Stimulated activated CD4-positive, alpha-beta T cell treated with anti-CD3 and anti-CD28 coated beads, Interleukin-2, amount 100 ng/mL, for 4 hours (primary cell): ENCODE results near the gene C6orf163.

Experiments
- DNase-seq: peaks from one replicate; pipeline ENCODE4 v3.0.0-alpha.2; 2020; ENCODE audit warnings: low read depth

C6orf163 gene

GRCh38 chr6:87357479-87358196 lies 13.0 kb downstream of the C6orf163 start:
- DNase-seq = no peak

- no peak for DNase-seq
Observed at GRCh38 chr6:87364602-87365252, 20.1 kb downstream of the C6orf163 start.

DNA sequence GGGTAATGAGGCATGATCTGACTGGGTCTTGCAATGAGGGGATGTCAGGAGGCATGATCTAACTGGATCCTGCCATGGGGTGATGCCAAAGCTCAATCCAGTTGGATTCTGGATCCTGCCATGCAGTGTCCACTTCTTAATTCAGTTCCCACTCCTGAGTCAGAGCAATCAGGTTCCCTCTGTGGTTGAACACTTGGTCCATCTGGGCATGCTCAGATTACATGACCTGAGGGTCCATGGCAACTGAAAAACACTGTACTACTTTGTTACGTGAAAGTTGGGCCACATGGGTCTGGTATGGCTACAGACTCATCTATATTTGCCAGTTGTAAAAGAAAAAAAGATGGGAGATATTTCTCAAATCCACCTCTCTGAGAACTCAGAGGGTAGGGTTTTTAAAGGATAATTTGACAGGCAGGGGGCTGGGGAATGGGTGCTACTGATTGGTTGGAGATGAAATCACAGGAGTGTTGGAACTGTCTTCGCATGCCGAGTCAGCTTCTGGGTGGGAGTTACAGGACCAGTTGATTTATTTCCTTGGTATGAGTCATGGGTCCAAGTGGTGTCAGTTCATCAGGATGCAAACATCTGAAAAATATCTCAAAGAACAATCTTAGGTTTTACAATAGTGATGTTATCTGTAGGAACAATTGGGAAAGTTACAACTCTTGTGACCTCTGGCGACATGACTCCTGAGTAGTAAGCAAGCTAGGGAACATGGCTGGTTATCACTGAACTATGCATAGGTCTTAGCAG lies 21.6 kb downstream of the C6orf163 start:
- no peak for DNase-seq

DNA sequence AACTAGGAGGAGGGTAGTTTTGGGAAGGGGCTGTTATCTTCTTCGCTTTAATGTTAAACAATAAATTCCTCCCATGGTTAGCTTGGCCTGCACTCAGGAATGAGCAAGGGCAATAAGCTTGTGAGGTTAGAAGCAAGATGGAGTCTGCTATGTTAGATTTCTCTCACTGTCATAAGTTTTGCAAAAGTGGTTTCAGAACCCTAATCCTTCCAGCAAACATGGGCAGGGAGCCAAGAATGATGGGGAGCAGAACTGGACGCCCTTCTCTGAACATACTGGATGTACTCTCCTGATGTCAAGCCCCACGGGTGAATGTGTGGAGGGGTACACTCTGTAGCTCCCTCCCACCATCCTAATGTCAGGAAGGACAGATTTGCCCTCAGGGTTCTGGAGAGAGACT lies 22.3 kb downstream of the C6orf163 start:
- DNase-seq = no peak

DNA sequence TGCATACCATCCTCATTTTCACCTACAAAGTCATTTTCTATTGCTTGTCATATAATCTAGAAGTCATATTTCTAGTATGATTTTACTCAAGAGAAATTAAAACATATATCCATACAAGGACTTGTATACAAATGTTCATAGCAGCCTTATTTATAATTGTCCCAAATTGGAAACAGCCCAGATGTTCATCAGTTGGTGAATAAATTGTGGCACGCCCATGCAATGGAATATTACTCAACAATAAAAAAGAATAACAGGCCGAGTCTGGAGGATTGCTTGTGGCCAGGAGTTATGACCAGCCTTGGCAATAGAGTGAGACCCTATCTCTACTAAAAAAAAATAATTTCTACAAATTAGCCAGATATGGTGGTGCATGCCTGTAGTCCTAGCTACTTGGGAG lies 28.8 kb downstream of the C6orf163 start:
- no peak for DNase-seq

- no peak for DNase-seq
Observed at GRCh38 chr6:87375315-87375714, 30.7 kb downstream of the C6orf163 start.

GRCh38 chr6:87376643-87377042 lies 32.0 kb downstream of the C6orf163 start:
- DNase-seq = no peak

DNA sequence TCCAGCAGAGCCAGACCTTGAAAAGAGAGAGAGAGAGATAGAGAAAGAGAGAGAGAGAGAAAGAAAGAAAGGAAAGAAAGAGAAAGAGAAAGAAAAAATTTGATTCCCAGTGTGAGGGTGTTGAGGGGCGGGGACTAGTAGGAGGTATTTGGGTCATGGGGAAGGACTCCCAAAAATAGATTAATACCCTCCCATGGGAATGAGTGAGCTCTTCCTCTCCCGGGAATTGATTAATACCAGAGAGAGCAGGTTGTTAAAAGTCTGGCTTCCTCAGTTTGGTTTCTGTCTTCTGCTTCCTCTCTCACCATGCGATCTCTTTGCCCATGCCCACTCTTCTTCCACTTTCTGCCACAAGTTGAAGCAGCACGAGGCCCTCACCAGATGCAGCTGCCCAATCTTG lies 34.3 kb downstream of the C6orf163 start:
- no peak for DNase-seq

- no peak for DNase-seq
Observed at GRCh38 chr6:87382861-87383260, 38.2 kb downstream of the C6orf163 start.

DNA sequence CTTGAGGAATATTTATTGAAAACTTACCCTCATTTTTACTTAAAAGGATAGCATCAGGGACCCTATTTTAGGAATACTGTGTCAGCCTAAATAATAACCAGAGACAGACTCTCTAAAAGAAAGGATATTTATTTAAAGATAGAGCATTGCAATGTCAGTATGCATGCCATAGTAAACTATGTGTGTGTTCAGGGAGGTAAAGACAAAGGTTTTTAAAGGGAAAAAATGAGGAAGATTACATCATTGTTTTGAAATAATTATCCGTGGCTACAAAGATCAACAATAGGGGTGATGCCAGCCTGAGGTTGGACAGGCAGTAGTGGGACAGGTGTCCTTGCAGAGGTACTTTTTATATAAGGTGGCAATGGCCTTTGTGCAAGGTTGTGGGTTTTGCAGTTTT lies 39.4 kb downstream of the C6orf163 start:
- no peak for DNase-seq

- DNase-seq = no peak
Observed at GRCh38 chr6:87384449-87384848, 39.8 kb downstream of the C6orf163 start.

DNA sequence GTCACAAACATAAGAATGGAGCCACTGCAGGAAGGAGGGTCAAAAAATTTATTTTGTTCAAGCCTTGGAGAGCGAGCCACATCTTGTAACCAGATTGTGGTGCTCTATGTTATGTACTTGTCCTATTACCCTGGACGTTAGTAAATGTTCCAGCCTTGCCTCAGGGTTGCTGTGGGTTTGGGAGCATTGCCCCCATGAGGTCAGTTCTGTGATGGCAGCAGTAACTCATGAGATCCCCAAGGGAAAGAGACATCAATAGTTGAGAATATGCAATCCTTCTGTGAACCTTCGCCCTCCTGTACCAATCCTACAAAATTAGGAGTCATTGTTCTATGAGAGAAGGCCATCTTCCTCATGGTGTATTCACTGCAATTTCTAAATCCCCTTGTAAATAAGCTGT lies 46.7 kb downstream of the C6orf163 start:
- no peak for DNase-seq

DNA sequence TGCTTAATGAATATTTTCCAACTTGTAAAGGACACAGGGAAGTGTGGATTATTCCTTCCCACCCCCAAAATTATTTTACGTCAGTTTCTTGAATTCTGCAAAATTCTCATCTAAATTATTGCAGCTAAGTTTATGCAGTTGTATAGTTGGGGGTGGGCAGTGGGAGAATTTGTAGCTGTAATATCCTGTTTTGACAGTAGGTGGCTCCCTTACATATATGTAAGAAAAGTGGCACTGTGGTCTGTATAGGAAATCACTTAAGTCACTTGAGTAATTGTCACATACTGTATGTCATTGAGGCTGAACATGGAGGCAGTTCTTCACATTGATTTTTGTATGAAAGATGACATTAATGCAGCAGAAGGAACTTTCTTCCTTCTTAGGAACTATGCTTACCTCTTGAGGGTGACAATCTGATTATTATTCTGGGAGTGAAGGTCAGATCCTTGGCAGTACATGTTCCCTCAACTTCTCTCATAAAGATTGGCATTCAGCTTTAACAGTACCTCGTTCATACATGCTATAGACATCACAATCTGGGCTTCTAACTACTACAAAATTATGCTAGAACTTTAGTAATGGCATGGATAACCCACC lies 48.5 kb downstream of the C6orf163 start:
- DNase-seq = no peak

GRCh38 chr6:87395431-87395830 lies 50.8 kb downstream of the C6orf163 start:
- DNase-seq = no peak

DNA sequence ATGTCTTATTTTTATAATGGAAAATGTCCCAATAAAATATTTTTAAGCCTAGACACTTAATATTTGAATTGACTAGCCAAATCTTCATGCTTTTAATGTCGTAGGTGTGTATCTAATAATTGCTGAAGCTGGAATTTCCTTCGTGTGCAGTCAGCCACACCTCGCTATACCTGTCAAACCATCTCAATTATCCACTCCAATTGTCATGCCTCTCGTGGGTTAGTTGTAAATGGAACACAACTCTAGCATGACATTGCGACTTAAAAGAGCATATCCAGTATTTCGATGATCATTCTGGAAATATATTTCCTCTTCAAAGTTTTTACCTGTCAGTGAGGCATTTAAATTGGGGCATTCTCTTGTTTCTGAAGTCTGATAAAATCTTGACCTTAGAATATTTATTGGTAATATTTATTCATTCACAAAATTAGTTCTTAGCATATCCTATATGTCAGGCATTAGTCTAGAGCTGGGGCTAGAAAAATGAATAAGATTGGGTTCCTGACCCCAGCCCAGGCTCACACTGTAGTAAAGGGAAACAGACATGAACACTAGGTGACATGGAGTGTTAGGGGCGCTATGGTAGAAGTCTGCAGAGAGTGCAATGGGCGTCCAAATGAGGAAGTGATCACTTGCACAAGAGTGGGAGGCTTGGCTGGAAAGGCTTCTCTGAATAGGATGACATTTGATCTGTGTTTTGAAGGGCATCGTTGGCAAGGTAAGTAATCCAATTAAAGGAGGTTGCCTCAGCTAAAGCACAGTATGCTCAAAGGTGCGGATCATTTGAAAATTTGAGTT lies 52.2 kb downstream of the C6orf163 start:
- no peak for DNase-seq

DNA sequence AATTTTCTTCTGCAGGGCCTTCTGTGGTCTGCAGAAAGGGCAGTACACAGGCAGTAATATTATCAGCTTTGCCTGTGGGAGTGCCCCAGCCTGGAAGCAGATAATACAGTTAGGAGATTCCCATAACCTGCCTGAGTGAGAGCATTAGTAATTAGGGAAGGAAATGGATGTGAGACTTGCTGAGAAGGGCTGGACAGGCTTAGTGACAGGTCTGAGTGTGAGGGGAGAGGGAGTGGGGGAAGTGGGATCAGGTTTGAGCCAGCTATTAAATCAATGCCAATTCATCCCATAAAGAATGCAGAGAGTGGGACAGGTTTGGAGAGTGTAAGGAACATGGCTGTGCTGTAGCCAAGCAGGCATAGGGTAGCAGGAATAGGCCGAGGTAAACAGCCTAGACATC lies 53.0 kb downstream of the C6orf163 start:
- DNase-seq = no peak

- DNase-seq = no peak
Observed at GRCh38 chr6:87401832-87402231, 57.2 kb downstream of the C6orf163 start.

DNA sequence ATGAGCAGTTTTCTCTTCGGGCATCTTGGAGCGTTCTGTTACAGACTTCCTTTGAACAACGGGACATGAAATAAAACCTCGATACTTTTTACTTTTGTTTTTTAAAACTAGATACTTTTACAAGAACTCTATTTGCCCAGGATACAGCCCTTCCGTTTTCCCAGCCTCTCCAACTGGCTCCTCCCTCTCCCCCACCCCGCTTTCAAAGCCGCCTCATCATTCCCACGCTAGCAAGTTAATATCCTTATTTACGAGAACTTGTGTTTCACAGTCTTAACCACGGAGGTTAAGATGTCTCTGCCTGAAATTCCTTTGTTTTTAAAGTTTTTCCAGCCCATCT lies 62.9 kb downstream of the C6orf163 start:
- no peak for DNase-seq

DNA sequence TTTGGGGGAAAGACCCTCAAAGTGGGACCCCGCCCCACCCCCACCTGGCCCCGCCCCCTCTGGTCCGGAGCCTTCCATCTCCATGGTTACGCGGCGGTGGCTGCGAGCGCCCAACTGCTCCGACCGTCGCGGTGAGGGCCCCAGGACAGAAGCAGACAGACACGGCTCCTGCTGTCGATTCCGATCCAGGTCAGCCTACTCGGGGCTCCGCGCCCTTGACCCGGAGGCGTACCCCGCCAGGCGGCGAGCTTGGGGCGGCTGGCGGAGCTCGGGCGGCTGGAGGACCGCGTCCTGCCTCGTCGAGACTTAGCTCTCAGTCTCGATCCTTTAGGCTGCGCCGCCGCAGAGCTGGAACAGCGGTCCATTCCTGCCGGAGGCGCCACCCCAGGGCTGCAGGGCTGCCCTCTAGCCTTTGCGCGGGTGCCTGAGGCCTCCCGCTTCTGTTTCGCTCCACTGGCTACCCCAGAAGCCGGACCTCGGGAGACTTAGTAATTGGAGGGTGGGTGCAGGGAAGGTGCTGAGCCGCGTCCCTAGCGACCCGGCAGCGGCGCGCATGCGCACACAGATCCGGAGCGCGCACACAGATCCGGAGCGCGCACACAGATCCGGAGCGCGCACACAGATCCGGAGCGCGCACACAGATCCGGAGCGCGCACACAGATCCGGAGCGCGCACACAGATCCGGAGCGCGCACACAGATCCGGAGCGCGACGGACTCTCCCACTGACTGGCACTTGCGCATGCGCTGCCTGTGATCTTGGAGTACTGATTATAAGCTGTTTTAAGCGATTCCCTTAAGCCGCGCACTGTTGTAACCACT lies 63.5 kb downstream of the C6orf163 start, which contains the start of gene CFAP206:
Gene CFAP206 (plus strand): TSS at position 72 of the 820 bp plus-strand sequence. CDS start 1,868 bp downstream, outside the sequence.
- DNase-seq = peak; percentile 74

- no peak for DNase-seq
Observed at GRCh38 chr6:87408721-87409155, 64.1 kb downstream of the C6orf163 start.
